ENCODE data around the gene CD320.
A peak's percentile ranks its signal among the peaks of the same experiment; 100 is the strongest.
"Not testable (repeated sequence)": the region's sequence is repeated elsewhere in the genome, so short reads cannot be mapped to it uniquely, and the experiment has no call there.

Gene CD320

GRCh38 chr19:8307965-8308866 lies at the start of gene CD320:
CD320 (minus strand) TSS chr19:8308358; CDS start chr19:8308290, 68 bp downstream.
- peak within 1 kb of the TSS; percentile 56 to 77 for H3K4me3 ChIP-seq (ENCODE audit: low read depth in 1 of 2, low read length in 2 of 2)
- peak within 1 kb of the TSS; percentile 79 for H3K27ac ChIP-seq (ENCODE audit: low read depth, low read length)
- H3K27me3 ChIP-seq (ENCODE audit: control insufficient read depth in 1 of 2, insufficient read depth in 2 of 2, low read length in 2 of 2), result no peaks in the 10 kb centered on the region
- H3K4me1 ChIP-seq (ENCODE audit: insufficient read depth, low read length), result peaks cover 19% of the 10 kb centered on the region
- peak within 1 kb of the TSS; percentile 42 for H3K9ac ChIP-seq (ENCODE audit: low read length)
- peaks cover 32% of the 10 kb centered on the region for H3K36me3 ChIP-seq (ENCODE audit: insufficient read depth, low read length)
- H3K9me3 ChIP-seq (ENCODE audit: low read length), result no peaks in the 10 kb centered on the region

GRCh38 chr19:8357007-8357521 lies 48.9 kb upstream of the CD320 start:
- Histone ChIP-seq H3K27ac (ENCODE audit: low read depth, low read length) (no peak overlapping the region), H3K9me3 (ENCODE audit: low read length) (no peaks in the 10 kb centered on the region), H3K36me3 (ENCODE audit: insufficient read depth, low read length) (no peaks in the 10 kb centered on the region), H3K4me3 (ENCODE audit: low read depth in 1 of 2, low read length in 2 of 2) (no peak overlapping the region), H3K9ac (ENCODE audit: low read length) (no peak overlapping the region), H3K4me1 (ENCODE audit: insufficient read depth, low read length) (peaks cover 4% of the 10 kb centered on the region), H3K27me3 (ENCODE audit: control insufficient read depth in 1 of 2, insufficient read depth in 2 of 2, low read length in 2 of 2) (no peaks in the 10 kb centered on the region)

GRCh38 chr19:8355631-8356402 lies 47.7 kb upstream of the CD320 start:
- Histone ChIP-seq H3K4me3 (ENCODE audit: low read depth in 1 of 2, low read length in 2 of 2) (no peak overlapping the region), H3K4me1 (ENCODE audit: insufficient read depth, low read length) (no peaks in the 10 kb centered on the region), H3K9me3 (ENCODE audit: low read length) (no peaks in the 10 kb centered on the region), H3K36me3 (ENCODE audit: insufficient read depth, low read length) (no peaks in the 10 kb centered on the region), H3K9ac (ENCODE audit: low read length) (no peak overlapping the region), H3K27me3 (ENCODE audit: control insufficient read depth in 1 of 2, insufficient read depth in 2 of 2, low read length in 2 of 2) (no peaks in the 10 kb centered on the region), H3K27ac (ENCODE audit: low read depth, low read length) (no peak overlapping the region)

DNA sequence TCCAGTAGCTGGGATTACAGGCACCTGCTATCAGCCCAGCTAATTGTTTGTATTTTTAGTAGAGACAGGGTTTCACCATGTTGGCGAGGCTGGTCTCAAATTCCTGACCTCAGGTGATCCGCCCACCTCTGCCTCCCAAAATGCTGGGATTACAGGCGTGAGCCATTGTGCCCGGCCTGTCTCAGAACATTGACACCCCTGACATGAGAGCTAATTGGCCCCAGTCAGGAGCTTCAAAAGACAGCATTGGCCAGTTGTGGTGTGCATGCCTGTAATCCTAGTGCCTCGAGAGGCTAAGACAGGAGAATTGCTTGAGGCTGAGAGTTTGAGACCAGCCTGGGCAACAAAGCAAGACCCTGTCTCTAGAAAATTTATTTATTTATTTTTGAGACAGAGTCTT lies 44.7 kb upstream of the CD320 start:
- not testable (repeated sequence) for H3K9me3 ChIP-seq (ENCODE audit: low read length); H3K27me3 ChIP-seq (ENCODE audit: control insufficient read depth in 1 of 2, insufficient read depth in 2 of 2, low read length in 2 of 2); H3K4me1 ChIP-seq (ENCODE audit: insufficient read depth, low read length); H3K36me3 ChIP-seq (ENCODE audit: insufficient read depth, low read length); H3K27ac ChIP-seq (ENCODE audit: low read depth, low read length); H3K9ac ChIP-seq (ENCODE audit: low read length); H3K4me3 ChIP-seq (ENCODE audit: low read depth in 1 of 2, low read length in 2 of 2)

- no peaks in the 10 kb centered on the region for H3K36me3 ChIP-seq (ENCODE audit: insufficient read depth, low read length)
- H3K4me3 ChIP-seq (ENCODE audit: low read depth in 1 of 2, low read length in 2 of 2), result no peak overlapping the region
- no peaks in the 10 kb centered on the region for H3K9me3 ChIP-seq (ENCODE audit: low read length)
- no peak overlapping the region for H3K9ac ChIP-seq (ENCODE audit: low read length)
- H3K4me1 ChIP-seq (ENCODE audit: insufficient read depth, low read length), result no peaks in the 10 kb centered on the region
- no peak overlapping the region for H3K27ac ChIP-seq (ENCODE audit: low read depth, low read length)
- H3K27me3 ChIP-seq (ENCODE audit: control insufficient read depth in 1 of 2, insufficient read depth in 2 of 2, low read length in 2 of 2), result no peaks in the 10 kb centered on the region
Observed at GRCh38 chr19:8352134-8352827, 44.1 kb upstream of the CD320 start.

GRCh38 chr19:8349629-8350372 lies 41.6 kb upstream of the CD320 start:
- not testable (repeated sequence) for H3K9ac ChIP-seq (ENCODE audit: low read length); H3K27me3 ChIP-seq (ENCODE audit: control insufficient read depth in 1 of 2, insufficient read depth in 2 of 2, low read length in 2 of 2); H3K4me1 ChIP-seq (ENCODE audit: insufficient read depth, low read length); H3K9me3 ChIP-seq (ENCODE audit: low read length); H3K36me3 ChIP-seq (ENCODE audit: insufficient read depth, low read length); H3K4me3 ChIP-seq (ENCODE audit: low read depth in 1 of 2, low read length in 2 of 2); H3K27ac ChIP-seq (ENCODE audit: low read depth, low read length)

GRCh38 chr19:8343483-8343844 lies 35.3 kb upstream of the CD320 start:
- H3K27me3 ChIP-seq (ENCODE audit: control insufficient read depth in 1 of 2, insufficient read depth in 2 of 2, low read length in 2 of 2), result peaks cover 5 to 35% of the 10 kb centered on the region in 2 donors
- no peaks in the 10 kb centered on the region for H3K9me3 ChIP-seq (ENCODE audit: low read length)
- H3K27ac ChIP-seq (ENCODE audit: low read depth, low read length), result no peak overlapping the region
- H3K4me3 ChIP-seq (ENCODE audit: low read depth in 1 of 2, low read length in 2 of 2), result peak overlapping the region in 1 of 2 donors; percentile 23
- H3K36me3 ChIP-seq (ENCODE audit: insufficient read depth, low read length), result no peaks in the 10 kb centered on the region
- H3K4me1 ChIP-seq (ENCODE audit: insufficient read depth, low read length), result peaks cover 5% of the 10 kb centered on the region
- H3K9ac ChIP-seq (ENCODE audit: low read length), result no peak overlapping the region

DNA sequence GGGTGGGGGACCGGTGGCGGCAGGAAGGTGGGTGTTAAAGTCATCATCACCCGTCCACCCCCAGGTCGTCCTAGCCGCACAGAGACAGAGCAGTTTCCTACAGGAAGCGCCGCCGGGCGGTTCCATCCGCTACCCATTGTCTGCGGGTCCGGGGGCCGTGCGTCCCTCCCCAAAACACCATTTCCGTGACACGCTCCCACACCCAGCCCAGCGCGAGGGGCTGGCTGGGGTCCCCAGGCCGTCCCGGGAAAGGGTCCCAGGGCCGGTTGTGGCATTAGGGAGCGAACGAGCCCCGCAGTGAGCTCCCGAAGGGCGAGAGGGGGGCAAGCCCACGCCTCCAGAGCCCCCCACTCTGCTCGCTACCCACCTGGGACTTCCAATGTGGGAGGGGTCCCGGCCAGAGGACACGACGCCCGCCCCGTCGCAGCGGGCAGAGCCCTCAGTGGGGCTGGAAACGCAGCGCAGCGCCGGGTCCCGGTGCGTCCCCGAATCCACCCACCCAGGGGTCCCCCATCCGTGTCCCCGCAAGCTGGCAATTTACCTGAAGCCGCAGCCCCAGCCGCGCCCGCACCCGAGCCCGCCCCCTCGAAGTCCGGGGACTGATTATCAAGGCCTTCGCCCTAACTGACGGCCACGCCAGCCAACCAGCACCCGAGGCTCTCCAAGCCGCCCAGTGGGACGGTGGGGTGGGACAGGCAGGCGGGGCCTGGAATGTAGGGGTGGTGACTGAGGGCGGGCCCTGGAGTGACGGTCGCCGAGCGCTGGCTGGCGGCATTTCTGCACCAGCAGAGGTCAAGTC lies 34.7 kb upstream of the CD320 start, which contains the start of gene KANK3:
TSS of gene KANK3 (minus strand) at position 579 of the 799 bp plus-strand sequence. CDS start 5,434 bp downstream, outside the sequence.
- Histone ChIP-seq H3K4me3 (ENCODE audit: low read depth in 1 of 2, low read length in 2 of 2) (peak within 1 kb of the TSS in 1 of 2 donors; percentile 23), H3K9me3 (ENCODE audit: low read length) (no peaks in the 10 kb centered on the region), H3K36me3 (ENCODE audit: insufficient read depth, low read length) (no peaks in the 10 kb centered on the region), H3K27me3 (ENCODE audit: control insufficient read depth in 1 of 2, insufficient read depth in 2 of 2, low read length in 2 of 2) (peaks cover 5 to 35% of the 10 kb centered on the region in 2 donors), H3K9ac (ENCODE audit: low read length) (no peak within 1 kb of the TSS), H3K27ac (ENCODE audit: low read depth, low read length) (no peak within 1 kb of the TSS), H3K4me1 (ENCODE audit: insufficient read depth, low read length) (peaks cover 5% of the 10 kb centered on the region)

GRCh38 chr19:8342316-8342683 lies 34.1 kb upstream of the CD320 start:
- Histone ChIP-seq H3K4me3 (ENCODE audit: low read depth in 1 of 2, low read length in 2 of 2) (no peak overlapping the region), H3K27ac (ENCODE audit: low read depth, low read length) (no peak overlapping the region), H3K9ac (ENCODE audit: low read length) (no peak overlapping the region), H3K36me3 (ENCODE audit: insufficient read depth, low read length) (no peaks in the 10 kb centered on the region), H3K9me3 (ENCODE audit: low read length) (no peaks in the 10 kb centered on the region), H3K4me1 (ENCODE audit: insufficient read depth, low read length) (peaks cover 5% of the 10 kb centered on the region), H3K27me3 (ENCODE audit: control insufficient read depth in 1 of 2, insufficient read depth in 2 of 2, low read length in 2 of 2) (peaks cover 5 to 40% of the 10 kb centered on the region in 2 donors)

DNA sequence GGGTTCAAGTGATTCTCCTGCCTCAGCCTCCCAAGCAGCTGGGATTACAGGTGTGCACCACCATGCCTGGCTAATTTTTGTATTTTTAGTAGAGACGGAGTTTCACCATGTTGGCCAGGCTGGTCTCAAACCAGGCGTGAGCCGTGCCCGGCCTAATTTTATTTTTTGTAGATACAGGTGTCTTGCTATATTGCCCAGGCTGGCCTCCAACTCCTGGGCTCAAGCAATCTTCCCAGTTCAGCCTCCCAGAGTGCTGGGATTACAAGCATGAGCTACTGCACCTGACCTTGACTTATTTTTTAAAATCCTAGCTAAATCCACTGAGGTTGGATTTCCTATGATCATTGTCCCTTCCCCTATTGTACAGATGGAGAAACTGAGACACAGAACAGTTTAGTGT lies 33.3 kb upstream of the CD320 start:
- H3K27me3 ChIP-seq (ENCODE audit: control insufficient read depth in 1 of 2, insufficient read depth in 2 of 2, low read length in 2 of 2), result peaks cover 5 to 40% of the 10 kb centered on the region in 2 donors
- not testable (repeated sequence) for H3K4me1 ChIP-seq (ENCODE audit: insufficient read depth, low read length); H3K27ac ChIP-seq (ENCODE audit: low read depth, low read length); H3K36me3 ChIP-seq (ENCODE audit: insufficient read depth, low read length); H3K4me3 ChIP-seq (ENCODE audit: low read depth in 1 of 2, low read length in 2 of 2); H3K9me3 ChIP-seq (ENCODE audit: low read length); H3K9ac ChIP-seq (ENCODE audit: low read length)
